GM12864 (cell line): Measurements from ENCODE around the gene PAM.
"Not testable (repeated sequence)": the region's sequence is repeated elsewhere in the genome, so short reads cannot be mapped to it uniquely, and the experiment has no call there.

ENCODE experiments used
- DNase-seq: peaks from one replicate; pipeline ENCODE4 v3.0.0-alpha.2; 2011; ENCODE audit warnings: low read depth
- H3K4me3 ChIP-seq: 2 replicates; pipeline ENCODE4 v1.5.1; 2011; ENCODE audit warnings: mild to moderate bottlenecking, low read depth, low read length, control low read depth
- TF ChIP-seq, protein P1 (sequence below): IDR thresholded peaks from 2 replicates; pipeline ENCODE4 v1.5.1; 2011; ENCODE audit warnings: low read depth, mild to moderate bottlenecking, moderate library complexity, low read length, control low read depth, inconsistent platforms; ENCODE audit errors: missing control alignments

The PAM gene

DNA sequence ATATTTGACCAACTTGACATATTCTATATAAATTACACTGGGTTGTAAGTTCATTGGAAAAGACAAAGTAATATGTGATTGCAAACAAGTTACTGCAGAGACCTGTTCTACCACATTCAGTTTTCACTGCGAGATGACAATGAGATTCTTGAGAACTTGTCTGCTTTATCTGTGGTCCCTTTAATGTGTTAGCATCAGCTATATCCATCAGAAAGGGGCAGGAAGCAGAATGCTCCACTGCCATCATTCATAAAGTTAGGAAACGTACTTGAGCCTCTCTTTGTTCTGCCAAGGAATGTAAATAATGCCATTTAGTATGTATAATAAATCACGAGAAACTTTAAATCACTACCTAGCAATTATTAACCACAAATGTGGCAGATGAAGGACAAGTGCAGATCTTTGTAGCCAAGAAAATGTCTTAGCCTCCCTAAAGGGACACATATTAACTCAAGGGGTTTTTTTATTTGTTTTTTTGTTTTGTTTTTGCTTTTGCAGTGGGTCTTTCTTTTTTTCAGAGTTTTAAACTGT lies 305.4 kb downstream of the PAM start:
- no peak overlapping the region for H3K4me3 ChIP-seq
- TF ChIP-seq, protein P1, sequence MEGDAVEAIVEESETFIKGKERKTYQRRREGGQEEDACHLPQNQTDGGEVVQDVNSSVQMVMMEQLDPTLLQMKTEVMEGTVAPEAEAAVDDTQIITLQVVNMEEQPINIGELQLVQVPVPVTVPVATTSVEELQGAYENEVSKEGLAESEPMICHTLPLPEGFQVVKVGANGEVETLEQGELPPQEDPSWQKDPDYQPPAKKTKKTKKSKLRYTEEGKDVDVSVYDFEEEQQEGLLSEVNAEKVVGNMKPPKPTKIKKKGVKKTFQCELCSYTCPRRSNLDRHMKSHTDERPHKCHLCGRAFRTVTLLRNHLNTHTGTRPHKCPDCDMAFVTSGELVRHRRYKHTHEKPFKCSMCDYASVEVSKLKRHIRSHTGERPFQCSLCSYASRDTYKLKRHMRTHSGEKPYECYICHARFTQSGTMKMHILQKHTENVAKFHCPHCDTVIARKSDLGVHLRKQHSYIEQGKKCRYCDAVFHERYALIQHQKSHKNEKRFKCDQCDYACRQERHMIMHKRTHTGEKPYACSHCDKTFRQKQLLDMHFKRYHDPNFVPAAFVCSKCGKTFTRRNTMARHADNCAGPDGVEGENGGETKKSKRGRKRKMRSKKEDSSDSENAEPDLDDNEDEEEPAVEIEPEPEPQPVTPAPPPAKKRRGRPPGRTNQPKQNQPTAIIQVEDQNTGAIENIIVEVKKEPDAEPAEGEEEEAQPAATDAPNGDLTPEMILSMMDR = no peak
- no peak for DNase-seq

GRCh38 chr5:103066326-103066725 lies 311.2 kb downstream of the PAM start:
- DNase-seq = no peak
- TF ChIP-seq, protein P1 = no peak

DNA sequence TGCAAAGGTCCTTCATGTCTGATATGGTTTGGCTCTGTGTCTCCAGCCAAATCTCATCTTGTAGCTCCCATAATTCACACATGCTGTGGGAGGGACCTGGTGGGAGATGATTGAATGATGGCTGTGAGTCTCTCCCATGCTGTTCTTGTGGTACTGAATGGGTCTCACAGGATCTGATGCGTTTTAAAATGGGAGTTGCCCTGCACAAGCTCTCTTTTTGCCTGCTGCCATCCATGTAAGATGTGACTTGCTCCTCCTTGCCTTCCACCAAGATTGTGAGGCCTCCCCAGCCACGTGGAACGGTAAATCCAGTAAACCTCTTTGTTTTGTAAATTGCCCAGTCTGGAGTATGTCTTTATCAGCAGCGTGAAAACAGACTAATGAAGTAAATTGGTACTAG lies 318.4 kb downstream of the PAM start:
- DNase-seq, H3K4me3 ChIP-seq: not testable (repeated sequence)

More at GRCh38 chr5:103066326-103066725, 311.2 kb downstream of the PAM start:
- H3K4me3 ChIP-seq = no peak overlapping the region

DNA sequence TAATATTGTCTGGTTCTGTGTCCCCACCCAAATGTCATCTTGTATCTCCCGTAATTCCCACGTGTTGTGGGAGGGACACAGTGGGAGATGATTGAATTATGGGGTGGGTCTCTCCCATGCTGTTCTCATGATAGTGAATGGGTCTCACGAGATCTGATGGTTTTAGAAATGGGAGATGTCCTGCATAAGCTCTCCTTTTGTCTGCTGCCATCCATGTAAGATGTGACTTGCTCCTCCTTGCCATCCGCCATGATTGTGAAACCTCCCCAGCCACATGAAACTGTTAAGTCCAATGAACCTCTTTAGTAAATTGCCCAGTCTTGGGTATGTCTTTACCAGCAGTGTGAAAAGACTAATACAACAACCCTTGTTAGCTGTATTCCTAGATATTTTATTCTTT lies 320.3 kb downstream of the PAM start:
- DNase-seq = no peak
- TF ChIP-seq, protein P1 = no peak
- no peak overlapping the region for H3K4me3 ChIP-seq
